A549 (cell line): ENCODE measurements around the gene CELF3.

Experiments used
- CBX2 ChIP-seq: fragments of 200-600 bp; sonication (generic); IDR thresholded peaks from 2 replicates; pipeline ENCODE4 v1.6.1; 2016; ENCODE audit warnings: low read depth, mild to moderate bottlenecking, borderline replicate concordance
- CTCF ChIP-seq: fragments of >200 bp; sonication (Bioruptor Twin); formaldehyde crosslinking; IDR thresholded peaks from 3 replicates; pipeline ENCODE4 v1.5.1; 2016
- EP300 ChIP-seq, 2 experiments: fragments of >200 bp; sonication (Bioruptor Twin); formaldehyde crosslinking; IDR thresholded peaks; 2 replicates in 1 of 2; 3 replicates in 1 of 2; pipeline ENCODE4 v1.6.1; 2016 to 2017
- FOXS1 ChIP-seq: fragments of 250-450 bp; sonication (Bioruptor Pico); IDR thresholded peaks from 2 replicates; pipeline ENCODE4 v1.5.0; 2020; ENCODE audit warnings: mild to moderate bottlenecking, moderate library complexity
- HDAC2 ChIP-seq: fragments of 200-600 bp; sonication (generic); IDR thresholded peaks from 2 replicates; pipeline ENCODE4 v1.6.1; 2016
- MAX ChIP-seq: IDR thresholded peaks from 2 replicates; pipeline ENCODE4 v1.6.1; 2012
- NR3C1 ChIP-seq: fragments of >200 bp; sonication (Bioruptor Twin); formaldehyde crosslinking; IDR thresholded peaks from 3 replicates; pipeline ENCODE4 v1.6.1; 2017
- SMC3 ChIP-seq: fragments of >200 bp; sonication (Bioruptor Twin); formaldehyde crosslinking; IDR thresholded peaks from 3 replicates; pipeline ENCODE4 v1.6.1; 2018; ENCODE audit warnings: inconsistent platforms
- TP53 ChIP-seq: fragments of 250-450 bp; sonication (Bioruptor Pico); IDR thresholded peaks from 2 replicates; pipeline ENCODE4 v1.5.0; 2021; ENCODE audit warnings: mild to moderate bottlenecking, moderate library complexity
- USF2 ChIP-seq: fragments of 450-650 bp; IDR thresholded peaks from 2 replicates; pipeline ENCODE4 v1.6.1; 2014; ENCODE audit warnings: antibody characterized with exemption

GRCh38 chr1:151681923-151682322 is 34.7 kb downstream of the CELF3 start:
- TF ChIP-seq CTCF (no peak), USF2 (no peak), EP300 (IDR thresholded peaks at IDR 0.05) (no peak), NR3C1 (no peak), MAX (no peak), TP53 (CRISPR knock-in tag) (no peak), CBX2 (no peak), FOXS1 (CRISPR knock-in tag) (no peak), SMC3 (no peak), HDAC2 (no peak)
